KOPT-K1 (cell line): ENCODE measurements around the gene CSF1R.

Experiments
- H3K27ac ChIP-seq: fragments of 200-600 bp; sonication (generic); 2 replicates; pipeline ENCODE4 v1.5.1; 2016; ENCODE audit warnings: antibody characterized with exemption, mild to moderate bottlenecking, low read depth, low read length; ENCODE audit not compliant: poor library complexity, severe bottlenecking
- H3K36me3 ChIP-seq: fragments of 200-600 bp; sonication (generic); 2 replicates; pipeline ENCODE4 v1.5.1; 2017; ENCODE audit warnings: antibody characterized with exemption, mild to moderate bottlenecking, low read length, moderate library complexity; ENCODE audit not compliant: insufficient read depth
- H3K9me3 ChIP-seq: fragments of 200-600 bp; sonication (generic); 2 replicates; pipeline ENCODE4 v1.5.1; 2017; ENCODE audit warnings: antibody characterized with exemption, low read length, mild to moderate bottlenecking; ENCODE audit not compliant: insufficient read depth, poor library complexity, severe bottlenecking

CSF1R gene

DNA sequence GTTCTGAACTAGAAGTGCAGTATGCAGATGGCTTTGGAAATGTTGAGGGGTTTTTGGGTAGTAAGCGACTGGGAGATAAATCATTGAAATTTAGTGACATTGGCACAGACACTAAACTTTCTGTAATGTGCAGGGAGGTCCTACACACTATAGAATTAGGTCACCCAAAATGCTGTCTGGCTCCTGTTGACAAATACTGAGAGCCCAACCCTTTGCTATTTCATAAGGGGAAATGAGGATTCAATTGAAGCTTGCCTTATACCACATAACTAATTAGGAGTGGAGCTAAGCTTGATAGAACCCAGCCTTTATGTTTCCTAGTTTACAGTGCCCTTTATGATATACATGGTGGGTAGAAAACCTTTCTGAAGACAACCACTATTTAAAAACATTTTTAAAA, 63.2 kb downstream of the CSF1R start:
- Histone ChIP-seq H3K27ac (no peak overlapping the region), H3K9me3 (no peaks in the 10 kb centered on the region), H3K36me3 (peaks cover 100% of the 10 kb centered on the region)

DNA sequence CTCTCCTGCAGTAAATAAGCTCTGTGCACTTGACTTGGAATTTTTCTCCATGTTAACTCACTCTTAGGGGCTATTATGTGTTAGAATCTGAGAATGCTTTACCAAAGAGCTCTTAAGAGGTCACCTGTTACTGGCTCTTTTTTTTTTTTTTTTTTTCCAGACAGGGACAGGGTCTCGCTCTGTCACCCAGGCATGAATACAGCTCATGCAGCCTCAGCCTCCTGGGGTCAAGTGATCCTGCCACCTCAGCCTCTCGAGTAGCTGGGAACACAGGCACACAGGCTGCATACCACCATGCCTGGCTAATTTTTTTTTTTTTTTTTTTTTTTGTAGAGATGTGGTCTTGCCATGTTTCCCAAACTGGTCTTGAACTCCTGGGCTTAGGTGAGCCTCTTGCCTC, 63.7 kb downstream of the CSF1R start:
- peaks cover 100% of the 10 kb centered on the region for H3K36me3 ChIP-seq
- no peak overlapping the region for H3K27ac ChIP-seq
- no peaks in the 10 kb centered on the region for H3K9me3 ChIP-seq

DNA sequence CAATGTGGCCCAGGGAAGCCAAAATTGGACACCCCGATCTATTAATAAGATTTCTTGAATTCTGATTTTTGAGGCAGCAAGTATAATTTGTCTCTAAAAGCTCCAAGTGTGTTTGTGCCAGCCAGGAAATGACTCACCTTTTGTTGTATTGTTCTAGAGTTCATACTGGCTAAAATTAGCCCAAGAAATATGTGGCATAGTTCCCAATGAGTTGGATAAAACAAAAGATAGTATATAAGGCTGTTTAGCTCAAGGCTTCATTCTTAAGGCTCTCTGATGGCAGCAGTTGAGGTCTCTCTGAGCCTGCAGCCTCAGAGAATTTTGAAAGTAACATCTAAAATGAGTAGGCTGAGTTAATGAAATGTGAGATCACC, 64.2 kb downstream of the CSF1R start:
- Histone ChIP-seq H3K27ac (no peak overlapping the region), H3K9me3 (no peaks in the 10 kb centered on the region), H3K36me3 (peaks cover 100% of the 10 kb centered on the region)

DNA sequence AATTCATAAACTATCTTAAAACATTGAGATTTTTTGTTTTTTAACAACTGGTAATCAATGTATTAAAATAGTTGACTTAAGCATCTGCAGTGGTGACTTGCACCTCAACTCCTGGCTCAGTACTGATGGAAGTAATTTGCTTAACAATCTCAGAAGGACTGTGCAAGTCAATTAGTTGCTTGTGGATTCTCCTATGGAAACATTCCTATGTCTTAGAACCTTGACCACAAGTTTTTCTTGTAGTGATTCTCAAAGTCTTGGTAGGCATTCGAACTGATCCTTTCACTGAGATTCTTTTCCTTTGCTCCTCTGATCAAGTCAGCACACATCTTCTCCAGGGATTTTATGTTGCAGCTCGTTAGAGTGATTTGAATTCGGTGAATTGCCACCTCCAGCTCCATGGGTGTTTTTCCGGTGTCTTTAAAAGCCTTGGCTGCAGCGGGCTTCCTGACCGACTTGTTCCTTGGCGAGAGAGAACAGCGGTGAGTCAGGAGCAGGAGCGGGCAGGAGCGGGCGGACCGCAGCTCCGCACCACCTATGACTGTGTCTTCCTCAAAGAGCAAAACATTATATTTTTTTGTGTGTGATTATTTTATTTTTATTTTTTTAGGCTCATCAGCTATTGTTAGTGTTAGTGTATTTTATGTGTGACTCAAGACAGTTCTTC, 64.7 kb downstream of the CSF1R start:
- Histone ChIP-seq H3K9me3 (no peaks in the 10 kb centered on the region), H3K36me3 (peaks cover 100% of the 10 kb centered on the region), H3K27ac (no peak overlapping the region)

DNA sequence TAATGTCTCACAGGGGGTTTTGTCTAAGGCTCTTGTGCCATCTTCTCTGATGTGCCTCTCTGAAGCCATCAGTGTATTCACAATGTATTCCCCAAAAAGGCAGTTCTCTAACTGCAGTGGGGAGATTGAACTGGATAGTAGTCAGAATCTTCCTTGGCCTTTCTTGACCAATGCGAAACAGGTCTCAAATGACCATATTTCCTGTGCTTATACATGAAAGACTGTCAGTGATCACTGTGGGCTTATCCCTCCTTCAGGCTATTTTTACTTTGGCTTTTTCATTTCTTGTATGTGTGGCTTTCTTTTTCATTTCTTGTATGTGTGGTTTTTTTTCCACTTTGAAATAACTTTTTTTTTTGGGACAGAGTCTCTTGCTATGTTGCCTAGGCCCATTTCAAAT, 66.1 kb downstream of the CSF1R start:
- no peak overlapping the region for H3K27ac ChIP-seq
- H3K9me3 ChIP-seq = peaks cover 12% of the 10 kb centered on the region
- H3K36me3 ChIP-seq = peaks cover 100% of the 10 kb centered on the region

DNA sequence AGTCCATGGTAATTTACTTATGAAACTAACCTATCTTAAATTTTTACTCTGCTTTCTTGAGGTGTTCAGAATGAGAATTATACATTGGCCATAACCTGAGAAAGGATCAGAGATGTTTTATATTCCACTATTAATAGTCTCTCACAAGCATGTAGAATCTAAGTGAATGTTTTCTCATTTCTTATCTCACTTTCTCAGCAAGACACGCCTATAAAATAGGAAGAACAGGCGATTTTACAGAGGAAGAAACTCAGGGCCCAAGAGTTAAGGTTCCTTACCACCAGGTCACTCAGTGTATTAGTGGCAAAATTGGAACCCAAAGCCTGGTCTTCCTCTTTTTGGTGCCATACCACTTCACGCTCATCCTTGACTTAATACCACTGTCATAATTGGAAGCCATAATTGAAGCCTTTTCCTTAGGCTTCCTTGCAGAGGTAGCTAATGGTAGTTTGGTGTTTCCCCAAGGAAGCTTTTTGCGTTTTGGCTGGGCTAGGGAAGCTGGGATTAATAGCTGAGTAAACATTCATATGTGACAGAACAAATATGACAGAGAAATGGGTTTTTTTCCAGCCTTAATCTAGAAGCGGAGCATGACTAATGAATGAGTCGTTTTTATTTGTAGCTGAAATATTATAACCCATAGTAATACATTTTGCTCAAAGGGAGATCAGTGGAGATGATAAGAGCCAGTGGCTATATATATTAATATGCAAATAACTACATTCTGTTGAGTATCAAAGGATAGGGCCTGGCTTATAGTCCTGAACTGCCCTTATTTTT, 68.9 kb downstream of the CSF1R start:
- peaks cover 21% of the 10 kb centered on the region for H3K9me3 ChIP-seq
- H3K27ac ChIP-seq = no peak overlapping the region

DNA sequence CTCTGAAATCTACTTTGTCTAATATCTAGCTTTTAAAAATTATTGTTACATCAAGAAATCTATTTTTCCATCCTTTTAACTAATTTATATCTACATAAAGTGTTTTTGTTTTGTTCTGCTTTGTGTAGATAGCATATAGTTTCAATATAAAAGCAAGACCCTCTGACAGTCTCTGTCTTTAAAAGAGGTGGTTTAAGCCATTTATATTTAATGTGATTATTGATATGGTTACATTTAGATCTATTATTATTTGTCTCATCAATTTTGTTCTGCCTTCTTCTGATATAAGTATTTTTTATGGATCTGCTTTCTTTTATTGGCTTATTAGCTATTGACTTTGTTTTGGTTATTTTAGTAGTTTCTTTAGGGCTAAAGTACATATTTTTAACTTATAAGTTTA, 69.8 kb downstream of the CSF1R start:
- peaks cover 21% of the 10 kb centered on the region for H3K9me3 ChIP-seq
- peaks cover 100% of the 10 kb centered on the region for H3K36me3 ChIP-seq
- H3K27ac ChIP-seq = no peak overlapping the region

More for the DNA sequence above, 68.9 kb downstream of the CSF1R start:
- peaks cover 100% of the 10 kb centered on the region for H3K36me3 ChIP-seq

DNA sequence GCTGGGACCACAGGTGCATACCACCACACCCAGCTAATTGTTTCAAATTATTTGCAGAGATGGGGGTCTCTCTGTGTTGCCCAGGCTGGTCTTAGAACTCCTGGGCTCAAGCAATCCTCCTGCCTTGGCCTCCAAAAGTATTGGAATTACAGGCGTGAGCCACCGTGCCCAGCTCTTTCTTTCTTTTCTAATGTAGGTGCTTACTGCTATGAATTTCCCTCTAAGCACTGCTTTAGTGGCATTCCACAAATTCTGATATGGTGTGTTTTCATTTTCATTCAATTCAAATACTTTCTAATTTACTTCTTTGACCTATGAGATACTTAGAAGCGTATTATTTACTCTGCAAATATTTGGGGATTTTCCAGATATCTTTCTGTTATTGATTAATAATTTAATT, 70.9 kb downstream of the CSF1R start:
- H3K27ac ChIP-seq = no peak overlapping the region
- H3K9me3 ChIP-seq = peaks cover 21% of the 10 kb centered on the region
- peaks cover 100% of the 10 kb centered on the region for H3K36me3 ChIP-seq

DNA sequence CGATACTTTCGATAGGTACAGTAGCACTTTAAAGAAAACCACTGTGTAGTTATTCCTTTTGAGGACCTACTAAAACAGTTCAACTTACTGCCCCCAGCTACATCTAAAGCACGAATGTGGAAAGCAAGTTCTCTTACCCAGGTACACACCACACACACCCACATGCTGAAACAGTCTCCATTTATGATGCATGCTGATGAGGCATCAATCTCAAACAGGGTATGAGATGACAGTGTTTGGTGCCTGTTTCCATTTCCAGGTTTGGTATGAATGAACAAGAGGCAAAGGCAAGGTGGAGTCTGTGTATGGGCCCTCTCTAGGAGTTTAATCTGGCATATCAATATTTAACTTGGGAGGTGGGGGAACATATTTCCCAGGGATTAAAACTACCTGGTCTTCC, 71.9 kb downstream of the CSF1R start:
- Histone ChIP-seq H3K36me3 (peaks cover 100% of the 10 kb centered on the region), H3K9me3 (peaks cover 21% of the 10 kb centered on the region), H3K27ac (no peak overlapping the region)

DNA sequence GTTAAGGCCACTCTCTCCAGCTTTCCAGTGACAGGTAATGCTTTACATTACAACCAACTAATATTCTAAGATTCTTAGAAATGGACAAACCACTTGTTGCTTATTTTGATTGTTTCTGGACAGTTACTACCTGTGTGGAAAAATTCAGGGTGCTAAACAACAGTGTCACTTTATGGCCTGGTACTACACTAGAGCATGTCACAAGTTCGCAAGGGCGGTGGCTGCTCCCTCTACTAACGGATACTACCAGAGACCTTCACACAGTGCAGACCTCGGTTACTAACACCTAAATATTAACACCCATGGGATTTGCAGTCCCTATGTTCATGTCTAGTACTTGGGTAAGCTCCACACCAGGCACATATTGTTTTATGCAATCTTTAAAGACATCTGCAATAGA, 72.4 kb downstream of the CSF1R start:
- H3K27ac ChIP-seq = no peak overlapping the region
- H3K9me3 ChIP-seq = peaks cover 21% of the 10 kb centered on the region
- peaks cover 100% of the 10 kb centered on the region for H3K36me3 ChIP-seq

DNA sequence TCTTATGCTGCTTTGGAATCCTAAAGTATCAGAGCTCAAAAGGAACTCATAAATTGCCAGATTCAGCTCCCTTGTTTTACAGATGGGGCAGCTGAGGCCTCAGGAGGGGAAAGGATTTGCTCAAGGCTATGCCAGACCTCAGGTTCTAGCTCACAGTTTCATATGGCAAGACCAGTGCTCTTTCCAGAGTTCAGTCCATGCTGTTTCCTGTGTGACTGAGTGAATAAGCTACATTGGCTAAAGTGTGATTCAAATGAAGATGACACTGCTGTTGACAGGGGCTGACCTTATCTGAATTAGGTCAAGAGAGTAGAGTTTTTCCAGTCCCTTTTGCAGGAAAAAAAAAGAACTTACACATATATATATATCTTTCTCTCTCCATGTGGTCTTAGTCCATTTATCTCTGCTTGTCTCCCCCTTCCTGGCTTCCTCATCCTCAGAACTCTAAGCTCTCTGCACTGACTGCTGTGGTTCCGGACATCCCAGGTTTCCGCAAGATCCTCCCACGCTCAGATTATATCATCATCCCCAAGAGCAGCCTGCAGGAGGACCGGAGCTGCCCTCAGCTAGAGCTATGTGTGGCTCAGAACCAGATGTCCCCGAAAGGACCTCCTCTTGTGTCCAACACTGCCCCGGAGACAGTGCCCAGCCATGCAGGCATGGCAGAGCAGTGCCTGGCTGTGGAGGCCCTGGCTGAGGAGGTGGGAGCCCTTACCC, 76.5 kb downstream of the CSF1R start:
- Histone ChIP-seq H3K27ac (no peak overlapping the region), H3K36me3 (peaks cover 97% of the 10 kb centered on the region)

DNA sequence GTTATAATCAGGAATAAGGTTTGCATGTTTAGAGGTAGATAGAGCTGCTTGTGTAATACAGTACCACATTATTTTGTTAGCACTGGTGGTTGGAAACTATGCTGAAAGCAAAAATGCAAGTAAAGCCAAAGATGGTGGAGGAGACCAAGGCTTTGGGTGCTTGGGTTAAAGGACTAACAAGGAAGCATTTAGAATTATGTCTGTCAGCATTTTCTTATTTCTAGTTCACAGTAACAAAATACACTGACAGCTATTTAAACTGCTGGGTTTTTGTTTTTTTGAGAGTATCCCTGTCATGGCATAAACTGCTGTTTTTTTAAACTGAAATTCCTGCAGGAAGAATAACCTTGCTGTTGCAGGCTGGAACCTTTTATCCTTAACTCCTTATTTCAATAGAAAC, 79.3 kb downstream of the CSF1R start:
- Histone ChIP-seq H3K9me3 (no peaks in the 10 kb centered on the region), H3K27ac (no peak overlapping the region), H3K36me3 (peaks cover 78% of the 10 kb centered on the region)

More for the DNA sequence above, 76.5 kb downstream of the CSF1R start:
- H3K9me3 ChIP-seq = peaks cover 5% of the 10 kb centered on the region

DNA sequence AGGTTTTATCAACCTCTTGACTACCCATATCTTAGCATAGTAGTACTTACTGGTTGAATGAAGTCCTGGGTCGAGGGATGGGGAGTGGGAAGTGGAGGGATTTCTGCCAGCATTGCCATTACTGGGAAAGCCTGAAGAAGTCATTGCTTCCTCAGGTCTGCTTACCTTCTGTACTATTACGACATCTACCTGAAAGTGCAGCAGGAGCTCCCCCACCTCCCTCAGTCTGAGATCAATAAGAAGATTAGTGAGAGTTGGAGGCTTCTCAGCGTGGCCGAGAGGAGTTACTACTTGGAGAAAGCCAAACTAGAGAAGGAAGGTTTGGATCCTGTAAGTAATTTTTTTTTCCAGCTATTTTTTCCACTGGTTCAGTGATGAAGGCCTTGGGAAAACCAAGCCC, 80.0 kb downstream of the CSF1R start:
- Histone ChIP-seq H3K36me3 (peaks cover 71% of the 10 kb centered on the region), H3K27ac (no peak overlapping the region), H3K9me3 (no peaks in the 10 kb centered on the region)
